Activated gamma-delta T cell (primary cell): ENCODE data around the gene AGTRAP.

ENCODE experiments used
- DNase-seq: peaks from one replicate; lab custom pipeline; 2025; lab: John Stamatoyannopoulos, UW

AGTRAP gene

DNA sequence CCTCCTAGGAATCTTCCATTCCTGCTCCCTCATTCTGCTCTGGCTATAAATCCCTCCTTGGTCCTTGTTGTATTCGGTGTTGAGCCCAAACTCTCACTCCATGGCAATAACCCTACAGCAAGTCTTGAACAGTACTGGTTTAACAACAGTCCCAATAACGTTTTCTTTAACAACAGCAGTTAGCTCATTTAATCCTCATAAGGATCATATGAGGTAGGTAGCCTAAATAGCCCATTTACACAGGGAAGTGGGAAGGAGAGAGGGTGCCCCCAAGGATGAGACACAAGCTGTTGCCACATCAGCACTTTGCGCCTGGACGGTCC lies 444 bp upstream of the AGTRAP start:
- no peak for DNase-seq

DNA sequence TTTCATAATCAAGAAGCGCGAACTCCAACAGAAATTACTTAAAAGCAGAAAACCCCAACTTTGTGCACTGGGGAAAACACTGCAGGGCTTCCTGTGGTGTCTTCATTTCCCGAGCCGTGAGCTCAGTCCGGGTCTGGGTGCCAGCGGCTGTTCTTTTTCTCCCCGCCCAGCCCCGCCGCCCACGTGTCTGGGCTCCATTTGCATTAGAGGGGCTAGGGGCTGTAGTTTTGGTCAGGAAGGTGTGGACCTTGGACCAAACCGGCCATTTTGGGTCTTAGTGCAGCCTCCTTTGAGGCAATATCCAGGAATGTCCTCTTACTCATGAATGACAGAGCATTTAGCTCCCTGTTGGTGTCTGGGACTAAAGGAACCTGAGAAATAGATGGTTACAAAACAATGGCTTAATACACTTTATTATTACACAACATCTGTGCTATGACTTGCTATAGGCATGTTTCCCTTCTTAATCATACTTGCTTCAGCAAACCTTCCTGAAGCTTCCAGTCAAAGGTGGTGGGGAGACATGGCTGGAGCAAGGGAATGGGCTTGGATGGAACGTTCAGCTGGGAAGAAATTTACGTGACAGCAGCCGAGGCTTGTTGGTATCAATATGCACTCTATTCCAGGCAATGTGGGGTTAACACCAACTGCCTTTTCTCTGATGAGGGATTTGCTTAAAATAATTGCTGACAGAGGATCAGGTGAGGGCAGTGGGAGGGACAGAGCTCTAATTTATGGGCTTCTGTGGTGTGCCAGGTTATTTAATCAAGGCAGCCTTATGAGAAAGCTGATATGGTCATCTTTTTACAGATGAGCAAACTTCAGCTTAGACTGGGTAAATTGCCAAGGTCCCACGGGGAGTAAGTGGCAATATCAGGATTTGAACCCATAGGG lies 1.1 kb downstream of the AGTRAP start:
- no peak for DNase-seq

- no peak for DNase-seq
These were observed 2.2 kb downstream of the AGTRAP start for GRCh38 chr1:11738096-11738495.

GRCh38 chr1:11738783-11739182 lies 2.8 kb downstream of the AGTRAP start:
- DNase-seq, result no peak

- no peak for DNase-seq
These were observed 4.6 kb downstream of the AGTRAP start for GRCh38 chr1:11740258-11741192.

DNA sequence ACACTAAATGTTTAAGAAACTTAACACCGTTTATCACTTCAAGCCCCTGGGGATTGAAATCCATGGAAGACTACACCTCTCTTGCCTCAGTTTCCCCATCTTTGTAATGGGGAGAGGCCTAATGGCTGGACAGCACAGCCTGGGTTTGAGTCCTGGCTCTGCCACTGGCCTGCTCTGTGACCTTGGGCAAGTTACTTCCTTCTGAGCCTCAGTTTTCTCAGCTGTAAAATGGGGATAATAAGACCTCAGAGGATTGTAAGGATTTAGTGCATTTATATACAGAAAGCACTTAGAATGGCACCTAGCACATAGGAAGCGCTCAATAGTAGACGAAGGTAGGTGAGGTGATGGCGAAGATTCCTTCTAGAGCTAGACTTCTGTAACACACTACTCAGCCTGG lies 5.5 kb downstream of the AGTRAP start:
- no peak for DNase-seq

- DNase-seq, result no peak
These were observed 6.1 kb downstream of the AGTRAP start for GRCh38 chr1:11741919-11742558.

DNA sequence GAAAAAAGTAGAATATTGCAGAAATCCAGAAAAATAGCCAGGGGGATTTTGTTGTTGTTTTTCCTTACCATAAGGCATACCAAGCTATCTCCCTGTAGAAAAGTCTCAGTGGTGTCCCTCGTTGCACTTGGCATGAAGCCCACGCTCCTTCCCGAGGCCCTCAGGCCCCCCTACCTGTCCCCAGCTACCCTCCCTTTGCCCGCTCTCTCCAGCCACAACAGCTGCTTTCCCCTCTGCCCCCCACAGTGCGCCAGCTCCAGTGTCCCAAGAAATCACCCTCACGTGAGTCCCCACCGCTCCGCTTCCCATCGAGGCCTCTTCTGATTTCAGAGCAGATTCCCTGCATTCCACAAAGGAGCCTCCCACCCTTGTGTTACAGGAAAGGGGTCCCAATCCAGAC lies 8.4 kb downstream of the AGTRAP start:
- no peak for DNase-seq

DNA sequence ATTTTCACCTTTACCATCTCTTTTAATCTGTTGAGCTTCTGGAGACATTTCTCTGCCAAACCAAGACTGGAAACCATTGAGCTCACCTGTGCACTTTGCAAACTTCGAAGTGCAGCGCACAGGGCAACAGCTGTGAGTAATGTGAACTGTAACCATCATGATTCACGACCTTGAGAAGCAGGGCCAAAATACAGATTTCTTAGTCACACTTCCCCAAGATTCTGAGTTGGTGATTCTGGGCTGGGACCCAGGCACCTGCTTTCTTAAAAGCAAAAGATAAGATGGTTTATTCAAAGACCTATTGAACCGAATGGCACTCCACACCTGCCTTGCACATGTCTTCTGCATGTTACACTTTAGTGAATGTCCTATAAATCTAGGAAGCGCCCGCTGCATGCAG lies 10.2 kb downstream of the AGTRAP start:
- DNase-seq, result no peak

DNA sequence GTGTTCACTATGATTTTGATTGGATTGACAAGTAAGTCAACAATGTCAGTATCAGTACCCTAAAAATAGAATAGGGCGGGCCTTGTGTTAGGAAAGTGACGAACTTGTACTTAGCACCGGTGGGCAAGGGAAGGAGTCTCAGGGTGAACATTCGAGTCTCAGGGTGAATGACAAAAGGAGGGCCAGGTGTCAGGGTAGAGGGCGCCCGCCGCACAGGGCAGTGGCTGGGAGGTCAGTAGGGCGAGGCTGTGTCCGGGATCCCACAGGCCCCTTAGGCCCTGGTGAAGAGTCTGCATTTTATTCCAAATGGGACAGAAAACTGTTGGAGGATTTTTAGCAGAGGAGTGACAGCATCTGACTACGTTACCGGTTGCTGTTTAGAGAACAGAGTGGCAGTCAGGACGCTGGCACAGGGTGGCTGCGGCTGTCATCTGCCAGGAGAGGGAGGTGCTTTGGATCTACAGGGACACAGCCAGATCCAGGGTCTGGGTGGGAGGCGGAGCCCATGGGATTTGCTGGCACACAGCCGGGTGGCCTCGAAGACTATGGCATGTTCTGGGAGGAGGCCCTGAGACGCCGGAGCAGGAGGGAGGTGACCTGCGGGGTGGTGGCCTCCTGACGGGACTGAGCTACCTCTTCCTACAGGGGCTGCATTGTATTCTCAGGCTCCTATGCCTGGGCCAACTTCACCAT lies 11.0 kb downstream of the AGTRAP start:
- DNase-seq, result no peak

DNA sequence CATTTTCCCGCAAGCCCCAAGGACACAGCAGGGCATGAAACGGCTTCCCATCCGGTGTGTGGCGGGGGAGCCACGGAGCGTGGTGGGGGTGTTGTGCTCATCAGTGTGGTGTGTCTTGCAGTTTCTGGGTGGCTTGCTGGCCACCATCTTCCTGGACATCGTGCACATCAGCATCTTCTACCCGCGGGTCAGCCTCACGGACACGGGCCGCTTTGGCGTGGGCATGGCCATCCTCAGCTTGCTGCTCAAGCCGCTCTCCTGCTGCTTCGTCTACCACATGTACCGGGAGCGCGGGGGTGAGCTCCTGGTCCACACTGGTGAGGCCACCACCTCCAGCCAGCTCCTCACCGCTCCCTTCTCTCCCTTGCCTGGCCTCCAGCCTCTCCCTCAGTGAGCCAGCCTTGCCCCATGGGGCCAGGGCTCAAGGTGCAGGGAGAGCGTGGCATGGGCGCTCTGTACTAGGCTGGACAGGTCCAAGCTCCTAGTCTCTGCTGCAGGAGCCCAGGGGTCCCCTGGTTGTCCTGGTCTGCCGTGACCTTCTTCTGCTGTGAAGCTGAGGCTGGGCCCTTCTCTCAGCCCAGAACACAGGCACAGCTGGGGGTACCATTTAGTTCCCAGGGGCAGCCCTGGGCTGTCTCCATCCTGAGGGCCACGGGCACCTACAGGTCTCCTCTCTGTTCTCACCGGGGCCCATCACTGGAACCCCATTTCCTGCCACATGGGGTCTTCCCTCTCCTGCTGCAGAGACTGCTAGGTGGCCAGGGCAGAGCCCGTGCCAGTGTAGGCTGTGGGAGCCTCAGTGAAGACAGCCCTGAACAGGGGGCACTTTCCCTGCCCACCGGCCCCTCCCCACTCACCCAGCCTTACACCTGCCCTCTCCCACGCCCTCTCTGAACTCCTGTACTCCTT lies 12.6 kb downstream of the AGTRAP start:
- DNase-seq, result no peak

DNA sequence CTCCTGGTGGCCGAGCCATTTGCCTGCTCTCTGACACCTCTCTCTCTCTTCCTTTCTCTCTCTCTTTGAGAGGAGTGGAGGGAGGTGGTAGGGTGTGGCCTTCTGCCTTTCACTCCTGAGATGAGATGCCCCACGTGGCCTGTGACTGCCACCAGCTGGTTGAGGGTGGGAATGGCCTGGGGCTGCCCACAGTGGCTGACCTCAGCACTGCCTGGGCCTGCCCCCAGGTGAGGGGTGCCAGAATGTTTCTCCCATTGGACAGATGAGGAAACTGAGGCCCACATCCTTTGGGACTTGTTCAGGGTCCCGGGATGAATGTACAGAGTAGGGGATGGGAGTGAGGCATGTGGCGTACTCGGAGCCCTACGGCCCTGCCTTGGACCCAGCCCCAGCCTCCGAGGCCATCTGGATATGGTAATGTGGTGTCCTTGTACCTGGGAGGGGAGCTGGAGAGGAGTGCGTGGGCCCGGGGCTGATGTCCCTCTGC lies 13.3 kb downstream of the AGTRAP start:
- no peak for DNase-seq

DNA sequence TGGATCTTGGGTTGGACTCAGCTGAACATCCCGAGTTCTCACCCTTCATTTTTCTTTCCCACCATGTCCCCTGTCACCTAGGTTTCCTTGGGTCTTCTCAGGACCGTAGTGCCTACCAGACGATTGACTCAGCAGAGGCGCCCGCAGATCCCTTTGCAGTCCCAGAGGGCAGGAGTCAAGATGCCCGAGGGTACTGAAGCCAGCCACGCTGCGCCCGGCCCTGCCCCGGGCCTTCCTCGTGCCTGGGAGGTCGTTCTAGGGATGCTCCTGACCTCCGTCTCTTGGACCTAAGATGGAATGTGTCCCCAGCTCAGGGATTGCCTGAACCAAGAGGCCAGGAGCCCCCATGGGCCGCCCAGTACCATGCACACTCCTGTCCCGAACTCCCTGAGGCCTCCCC lies 14.1 kb downstream of the AGTRAP start:
- no peak for DNase-seq

- no peak for DNase-seq
These were observed 15.2 kb downstream of the AGTRAP start for GRCh38 chr1:11751087-11751486.

- no peak for DNase-seq
These were observed 16.6 kb downstream of the AGTRAP start for GRCh38 chr1:11752359-11753088.

GRCh38 chr1:11753555-11754208 lies 17.7 kb downstream of the AGTRAP start:
- DNase-seq, result no peak

GRCh38 chr1:11757047-11757446 lies 21.1 kb downstream of the AGTRAP start:
- no peak for DNase-seq

GRCh38 chr1:11759791-11760190 lies 23.9 kb downstream of the AGTRAP start:
- no peak for DNase-seq

DNA sequence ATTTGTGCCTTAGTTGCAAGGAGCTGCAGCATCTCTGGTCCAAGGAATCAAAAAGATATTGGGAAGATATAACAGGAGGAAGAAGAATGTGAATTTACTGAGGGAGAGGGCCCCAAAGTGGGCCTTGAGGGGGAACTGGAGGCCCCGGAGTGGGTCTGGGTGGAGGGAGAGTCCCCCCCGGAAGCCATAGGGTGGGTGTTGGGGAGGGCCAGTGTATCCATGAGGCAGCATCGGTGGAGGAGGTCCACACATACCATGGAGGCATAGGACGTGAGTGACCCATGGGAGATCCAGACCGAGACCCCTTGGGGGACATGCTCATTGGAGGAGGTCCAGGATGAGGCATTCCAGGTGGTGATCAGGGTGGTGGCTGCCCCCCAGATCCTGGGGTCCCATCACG lies 25.3 kb downstream of the AGTRAP start:
- DNase-seq, result no peak
